Psoas muscle (tissue), 8 donors: Measurements from ENCODE around the gene KRTAP29-1. TPM values are rescaled to one million over a fixed set of nuclear protein-coding genes. Genes with fewer than 3 reads are reported as not detected.
A peak's percentile ranks its signal among the peaks of the same experiment; 100 is the strongest.

Experiments used
- ATAC-seq, 4 donors: fragments of 200-7000 bp; cut with Tn5 transposase; one replicate each; pipeline ENCODE4 v1.9.1; 2020; ENCODE audit warnings: moderate library complexity in 3 of 4, mild to moderate bottlenecking in 2 of 4
- DNase-seq, 2 donors: peaks; one replicate each; pipeline ENCODE4 v3.0.0-alpha.2; 2020
- H3K27ac ChIP-seq: fragments of 200-600 bp; one replicate; pipeline ENCODE4 v1.8.0; 2022
- H3K27me3 ChIP-seq, 3 donors: fragments of 200-600 bp in 1 of 3; one replicate each; pipeline versions ENCODE4 v1.6.1 to v1.8.0; 2013 to 2022; ENCODE audit warnings: low read length in 2 of 3, mild to moderate bottlenecking in 2 of 3, moderate library complexity in 1 of 3; ENCODE audit not compliant: insufficient read depth in 3 of 3
- H3K36me3 ChIP-seq, 2 donors: fragments of 200-600 bp in 1 of 2; one replicate each; pipeline versions ENCODE4 v1.6.1 to v1.8.0; 2013 to 2022; ENCODE audit warnings: low read depth in 1 of 2, mild to moderate bottlenecking in 1 of 2, moderate library complexity in 1 of 2; ENCODE audit not compliant: insufficient read depth in 1 of 2
- H3K4me1 ChIP-seq: fragments of 200-600 bp; one replicate; pipeline ENCODE4 v1.8.0; 2022
- H3K4me3 ChIP-seq: fragments of 200-600 bp; one replicate; pipeline ENCODE4 v1.8.0; 2022; ENCODE audit warnings: mild to moderate bottlenecking
- H3K9me3 ChIP-seq: fragments of 200-600 bp; one replicate; pipeline ENCODE4 v1.8.0; 2022
- CTCF ChIP-seq: fragments of 200-600 bp; IDR thresholded peaks from one replicate; pipeline ENCODE4 v1.8.0; 2022; ENCODE audit warnings: antibody characterized with exemption
- WGBS, 3 donors: extraction: QIAGEN DNeasy Blood & Tissue Kit; methylation state at CpG; one replicate each; pipeline versions ENCODE4 v1.1.6 to v1.1.7; 2013; 5-methylcytosine and 5-hydroxymethylcytosine counted together
- intact Hi-C, 2 donors: fragments of 100-400 bp; cut with DNase I; formaldehyde crosslinking; loops; one replicate each; pipeline versions ENCODE4 v1.11.0 to v1.14.2; 2022
- polyA plus RNA-seq, 3 donors: library from polyadenylated mRNA; stranded (reverse); fragments of 200-250 nt; gene quantifications; one replicate each; pipeline ENCODE4 v1.2.3, GENCODE V29; 2013
- total RNA-seq, 4 donors: library from RNA; stranded (reverse); fragmentation: NEBNext Ultra II Directional in 2 of 4; extraction: Animal tissue kit (Norgen Biotek cat#: 25700) in 2 of 4; gene quantifications; one replicate each; pipeline versions ENCODE4 v1.2.1 to v1.2.4, GENCODE V29; 2021 to 2023
- donor health status: healthy with polysubstance abuse.
- donor health status: DM: no; HTN: no; CAD: no; lungs with moderate emphysema.
- donor health status: Bipolar disorder and iron deficiency.
- donor health status: healthy.
- donor health status: DM: yes; HTN: yes; CAD: no.
- donor health status: DM: no; HTN: no; CAD: no.
- donor health status: DM: no; HTN: no; CAD: no.
- donor health status: DM: yes; HTN: yes; CAD: no.

Gene KRTAP29-1
- total and polyA plus RNA-seq, 7 donors: not detected

GRCh38 chr17:41325126-41325525 is 22.5 kb upstream of the KRTAP29-1 start:
- H3K36me3 ChIP-seq: no peaks in the 10 kb centered on the region
- ATAC-seq: no peak
- no peak for DNase-seq
- intact Hi-C loops: loop anchor here (10.0 kb wide), 2 partner anchors 420 to 520 kb away; no protein-coding TSS in a partner anchor
- 79 to 84% (median 83%) methylated on average over 10 of the region's 10 CpGs for WGBS, 3 donors
- no peaks in the 10 kb centered on the region for H3K27me3 ChIP-seq
- no peak for TF ChIP-seq CTCF
- H3K4me1 ChIP-seq: no peaks in the 10 kb centered on the region
- H3K27ac ChIP-seq: no peak overlapping the region
- no peaks in the 10 kb centered on the region for H3K9me3 ChIP-seq
- no peak overlapping the region for H3K4me3 ChIP-seq

DNA sequence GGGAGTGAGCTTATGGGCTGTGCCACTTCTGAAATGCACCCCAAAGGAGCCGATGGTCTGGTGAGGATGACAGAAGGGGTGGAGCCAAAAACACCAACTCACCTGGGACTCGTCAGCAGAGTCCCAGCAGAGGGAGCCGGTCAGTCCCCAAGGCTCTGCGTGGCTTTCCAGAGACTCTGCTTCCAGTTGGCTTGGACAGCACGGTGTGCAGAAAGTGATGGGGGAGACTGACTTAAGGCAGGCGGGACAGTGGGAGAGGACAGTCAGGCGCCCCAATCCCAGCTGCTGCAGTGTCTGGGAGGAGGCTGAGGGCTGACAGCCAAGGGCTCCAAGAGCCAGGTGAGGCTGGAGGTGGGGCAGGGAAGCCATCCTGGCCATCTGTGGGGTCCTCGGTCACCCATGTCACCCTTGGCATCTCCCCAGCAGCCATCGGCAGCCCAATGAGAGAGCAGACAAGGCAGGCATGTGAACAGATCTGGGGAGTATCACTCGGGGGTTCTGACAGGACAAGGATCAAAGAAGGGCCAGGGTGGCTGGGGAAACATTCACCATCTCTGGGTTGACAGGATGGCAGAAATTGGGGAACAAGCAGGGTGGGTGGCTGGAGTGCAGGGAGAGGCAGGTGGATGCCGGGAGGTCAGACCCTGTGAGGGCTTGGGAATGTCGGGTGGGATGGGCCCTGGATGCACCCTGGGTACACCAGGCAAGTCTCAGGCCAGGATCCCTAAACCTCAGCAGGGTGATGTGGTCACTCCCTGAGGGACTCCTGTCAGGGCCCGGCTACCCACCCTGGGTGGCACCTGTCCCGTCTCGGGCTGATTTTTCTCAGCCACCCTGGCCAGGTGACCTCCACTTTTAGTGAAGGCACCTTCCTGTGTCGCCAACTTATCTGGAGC is 21.8 kb upstream of the KRTAP29-1 start:
- Histone ChIP-seq H3K36me3 (no peaks in the 10 kb centered on the region), H3K27ac (no peak overlapping the region), H3K27me3 (no peaks in the 10 kb centered on the region), H3K9me3 (no peaks in the 10 kb centered on the region), H3K4me3 (no peak overlapping the region), H3K4me1 (no peaks in the 10 kb centered on the region)
- TF ChIP-seq CTCF: no peak
- no peak for DNase-seq
- intact Hi-C loops: loop anchor here (10.0 kb wide), 2 partner anchors 420 to 520 kb away; no protein-coding TSS in a partner anchor
- ATAC-seq: peak in 1 of 4 donors; percentile 27
- WGBS, 3 donors: 72 to 75% (median 74%) methylated on average over 14 to 16 of the region's 16 CpGs

GRCh38 chr17:41322903-41323895 is 20.5 kb upstream of the KRTAP29-1 start:
- no peak for ATAC-seq
- 91 to 94% (median 93%) methylated on average over 11 of the region's 11 CpGs for WGBS, 3 donors
- intact Hi-C loops: loop anchor here (2.0 to 10.0 kb wide), 3 partner anchors 414 to 518 kb away; no protein-coding TSS in a partner anchor
- Histone ChIP-seq H3K36me3 (no peaks in the 10 kb centered on the region), H3K4me1 (no peaks in the 10 kb centered on the region), H3K27me3 (no peaks in the 10 kb centered on the region), H3K27ac (no peak overlapping the region), H3K9me3 (no peaks in the 10 kb centered on the region), H3K4me3 (no peak overlapping the region)
- no peak for DNase-seq
- TF ChIP-seq CTCF: no peak

GRCh38 chr17:41322094-41322902 is 19.6 kb upstream of the KRTAP29-1 start:
- no peak overlapping the region for H3K4me3 ChIP-seq
- WGBS, 3 donors: 39 to 54% (median 44%) methylated on average over 5 of the region's 5 CpGs
- no peak for DNase-seq
- H3K9me3 ChIP-seq: no peaks in the 10 kb centered on the region
- peak; percentile 54 for TF ChIP-seq CTCF
- H3K27me3 ChIP-seq: no peaks in the 10 kb centered on the region
- H3K36me3 ChIP-seq: no peaks in the 10 kb centered on the region
- ATAC-seq: no peak
- intact Hi-C loops: loop anchor here (2.0 to 10.0 kb wide), 3 partner anchors 413 to 517 kb away; no protein-coding TSS in a partner anchor
- no peak overlapping the region for H3K27ac ChIP-seq
- no peaks in the 10 kb centered on the region for H3K4me1 ChIP-seq
